Stimulated activated CD4-positive, alpha-beta T cell treated with anti-CD3 and anti-CD28 coated beads, Interleukin-2, amount 100 ng/mL, for 48 hours (primary cell): Measurements from ENCODE around the gene DNAJB6.

Source experiments
- DNase-seq, 2 donors: peaks; one replicate each; pipeline ENCODE4 v3.0.0-alpha.2; 2020

The DNAJB6 gene

GRCh38 chr7:157397731-157398691 lies 61.2 kb downstream of the DNAJB6 start:
- no peak for DNase-seq

- DNase-seq: no peak
These were observed 62.4 kb downstream of the DNAJB6 start for GRCh38 chr7:157399086-157399687.

DNA sequence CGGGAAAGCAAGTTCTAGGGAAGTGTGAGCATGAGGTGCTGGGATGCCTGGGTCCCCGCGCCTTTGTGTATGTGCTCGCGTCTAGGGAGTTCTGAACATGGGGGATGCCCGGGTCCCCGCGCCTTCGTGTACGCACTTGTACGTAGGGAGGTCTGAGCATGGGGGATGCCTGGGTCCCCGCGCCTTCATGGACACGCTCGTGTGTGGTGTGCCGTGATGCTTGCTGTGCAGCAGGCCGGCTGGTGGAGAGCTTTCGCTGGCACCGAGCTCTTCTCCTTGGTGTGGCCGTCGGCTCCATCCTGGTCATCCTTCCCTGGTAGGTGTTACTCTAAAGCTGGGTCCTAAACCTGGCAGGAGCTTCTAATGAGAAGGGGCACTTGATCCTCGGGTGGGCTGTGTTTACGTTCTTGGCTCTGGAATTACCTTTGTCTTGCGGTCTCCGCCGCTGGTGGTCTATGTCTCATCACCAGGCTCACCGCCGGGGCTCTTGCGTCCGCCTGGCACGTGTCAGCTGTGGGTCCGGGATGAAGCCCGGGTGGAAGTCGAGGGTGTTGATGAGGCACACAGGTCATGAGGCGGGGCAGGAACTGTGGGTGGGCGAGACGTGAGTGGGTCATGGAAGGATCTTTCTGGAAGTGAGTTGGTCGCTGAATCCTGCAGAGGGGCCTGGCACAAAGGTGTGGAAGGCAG lies 63.5 kb downstream of the DNAJB6 start:
- DNase-seq: no peak

GRCh38 chr7:157401567-157402387 lies 65.0 kb downstream of the DNAJB6 start:
- no peak for DNase-seq

DNA sequence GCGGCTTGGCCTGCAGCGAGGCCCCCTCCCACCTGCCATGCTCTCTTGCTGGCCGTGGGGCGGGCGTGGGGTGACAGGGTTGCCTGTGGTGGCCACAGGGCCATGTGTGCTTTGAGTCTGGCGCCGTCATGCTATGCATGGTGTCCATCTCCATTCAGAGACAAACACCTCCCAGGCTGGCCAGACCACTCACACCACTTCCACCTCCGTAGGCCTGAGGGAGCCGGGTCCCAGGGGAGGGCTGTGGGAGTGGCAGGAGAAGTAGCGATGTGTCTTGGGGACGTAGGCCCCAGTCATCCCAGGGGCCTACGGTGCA lies 65.5 kb downstream of the DNAJB6 start:
- no peak for DNase-seq

- DNase-seq: no peak
These were observed 66.2 kb downstream of the DNAJB6 start for GRCh38 chr7:157402911-157403534.

DNA sequence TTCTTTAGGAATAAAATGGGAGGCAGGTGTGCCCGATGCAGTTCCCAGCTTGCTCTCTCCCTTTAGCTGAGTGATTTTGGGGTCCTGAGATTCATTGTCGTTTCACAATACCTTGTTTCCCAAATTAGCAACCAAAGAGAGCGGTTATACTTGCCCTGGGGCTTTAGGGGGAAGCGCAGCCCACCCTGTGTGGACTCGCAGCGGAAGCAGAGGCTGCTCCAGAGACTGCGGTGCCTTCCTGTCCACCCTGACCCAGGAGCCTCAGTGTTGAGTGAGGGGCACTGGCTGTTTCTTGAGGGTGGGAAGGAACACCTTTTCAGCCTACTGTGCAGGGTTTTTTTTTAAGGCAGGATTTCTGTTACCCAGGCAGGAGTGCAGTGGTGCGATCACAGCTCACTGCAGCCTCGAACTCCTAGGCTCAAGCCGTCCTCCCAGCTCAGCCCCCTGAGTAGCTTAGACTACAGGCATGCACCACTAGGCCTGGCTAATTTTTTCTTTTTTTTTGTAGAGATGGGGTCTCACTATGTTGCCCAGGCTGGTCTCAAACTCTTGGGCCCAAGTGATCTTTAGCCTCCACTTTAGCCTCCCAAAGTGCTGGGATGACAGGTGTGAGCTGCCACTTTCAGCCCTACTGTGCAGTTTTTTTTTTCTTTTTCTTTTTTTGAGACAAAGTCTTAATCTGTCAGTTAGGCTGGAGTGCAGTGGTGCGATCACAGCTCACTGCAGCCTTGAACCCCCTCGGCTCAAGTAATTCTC lies 67.0 kb downstream of the DNAJB6 start:
- no peak for DNase-seq

DNA sequence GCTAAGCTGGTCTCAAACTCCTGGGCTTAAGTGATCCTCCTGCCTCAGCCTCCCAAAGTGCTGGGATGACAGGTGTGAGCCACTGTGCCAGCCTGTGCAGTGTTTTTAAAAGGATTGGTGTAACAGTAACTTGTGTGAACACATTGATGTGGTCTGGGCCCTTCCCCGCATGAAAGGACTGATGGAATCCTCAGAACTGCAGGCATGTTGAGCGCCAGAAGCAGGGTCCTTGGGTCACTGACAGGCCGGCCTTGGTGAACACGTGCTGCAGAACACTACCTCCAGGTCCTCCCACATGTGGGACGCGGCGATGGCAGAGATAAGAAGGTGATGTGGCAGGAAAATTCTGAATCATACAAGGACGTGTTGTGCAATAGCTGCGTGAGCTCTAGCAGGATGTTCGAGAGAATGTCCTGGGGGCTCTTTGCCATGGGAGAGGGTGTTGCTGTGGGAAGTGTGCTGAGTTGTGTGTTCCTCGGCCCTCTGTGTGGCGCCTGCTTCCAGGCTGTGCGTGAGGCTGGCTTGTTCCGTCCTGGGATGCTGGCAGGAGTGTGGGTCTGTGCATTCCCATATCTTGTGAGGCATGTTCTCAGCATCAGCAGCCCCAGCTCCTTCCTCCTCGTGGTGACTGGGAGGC lies 68.2 kb downstream of the DNAJB6 start:
- peak; percentile 30 to 33 for DNase-seq

DNA sequence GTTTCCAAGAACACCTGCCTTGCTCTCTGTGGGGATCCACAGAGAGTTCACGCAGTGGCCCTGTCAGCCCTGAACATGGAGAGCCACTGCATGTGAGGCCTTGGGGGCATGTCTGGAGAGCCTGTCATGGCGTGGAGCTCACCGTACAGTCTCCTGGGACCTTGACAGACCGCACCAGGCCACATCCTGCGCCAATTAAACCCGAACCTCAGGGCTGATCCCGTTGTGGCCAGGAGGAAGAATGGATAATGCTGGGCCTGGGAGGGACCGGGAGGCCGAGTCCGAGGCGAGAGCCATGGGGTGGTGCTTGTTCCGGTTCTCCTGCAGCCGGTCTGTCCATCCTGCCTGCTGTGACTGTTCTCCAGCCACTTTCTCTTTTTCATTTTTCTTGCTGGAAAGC lies 68.7 kb downstream of the DNAJB6 start:
- no peak for DNase-seq

- DNase-seq: no peak
These were observed 69.4 kb downstream of the DNAJB6 start for GRCh38 chr7:157405914-157406810.

GRCh38 chr7:157406971-157407370 lies 70.2 kb downstream of the DNAJB6 start:
- DNase-seq: no peak

DNA sequence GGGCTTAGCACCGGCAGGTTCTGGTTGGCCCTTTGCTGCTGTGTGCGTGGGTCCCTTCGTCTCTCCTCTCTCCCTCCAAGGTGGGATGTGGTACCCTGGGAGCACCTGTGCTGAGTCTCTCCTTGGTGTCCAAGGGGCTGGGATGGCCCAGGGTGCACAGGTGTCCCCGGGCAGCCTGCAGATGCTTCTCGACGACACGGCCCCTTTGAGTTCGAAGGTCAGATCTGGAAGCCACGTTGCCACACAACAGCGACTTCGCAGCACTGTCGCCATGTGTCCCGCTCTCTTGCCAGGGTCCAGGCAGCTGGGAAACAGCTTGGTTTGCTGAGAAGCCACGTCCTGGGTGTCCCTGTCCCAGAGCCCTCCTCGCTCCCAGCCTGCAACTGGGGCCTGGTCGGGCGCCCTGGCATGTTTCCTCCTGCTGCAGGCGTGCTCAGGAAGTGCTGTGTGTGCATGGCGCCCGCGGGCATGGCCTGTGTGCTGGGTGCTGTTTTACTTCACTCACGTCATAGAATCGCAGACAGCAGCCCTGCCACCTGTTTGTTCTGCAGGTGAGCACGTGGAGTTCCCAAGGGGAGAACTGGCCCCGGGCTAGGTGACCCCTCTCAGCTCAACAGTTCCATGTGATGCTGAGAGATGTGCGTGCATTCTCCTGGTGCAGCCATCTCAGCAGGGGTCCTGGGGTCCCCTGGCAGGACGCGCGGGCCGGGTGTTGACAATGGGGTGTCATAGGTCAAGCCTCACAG lies 70.9 kb downstream of the DNAJB6 start:
- DNase-seq: no peak

- no peak for DNase-seq
These were observed 71.7 kb downstream of the DNAJB6 start for GRCh38 chr7:157408258-157409101.

DNA sequence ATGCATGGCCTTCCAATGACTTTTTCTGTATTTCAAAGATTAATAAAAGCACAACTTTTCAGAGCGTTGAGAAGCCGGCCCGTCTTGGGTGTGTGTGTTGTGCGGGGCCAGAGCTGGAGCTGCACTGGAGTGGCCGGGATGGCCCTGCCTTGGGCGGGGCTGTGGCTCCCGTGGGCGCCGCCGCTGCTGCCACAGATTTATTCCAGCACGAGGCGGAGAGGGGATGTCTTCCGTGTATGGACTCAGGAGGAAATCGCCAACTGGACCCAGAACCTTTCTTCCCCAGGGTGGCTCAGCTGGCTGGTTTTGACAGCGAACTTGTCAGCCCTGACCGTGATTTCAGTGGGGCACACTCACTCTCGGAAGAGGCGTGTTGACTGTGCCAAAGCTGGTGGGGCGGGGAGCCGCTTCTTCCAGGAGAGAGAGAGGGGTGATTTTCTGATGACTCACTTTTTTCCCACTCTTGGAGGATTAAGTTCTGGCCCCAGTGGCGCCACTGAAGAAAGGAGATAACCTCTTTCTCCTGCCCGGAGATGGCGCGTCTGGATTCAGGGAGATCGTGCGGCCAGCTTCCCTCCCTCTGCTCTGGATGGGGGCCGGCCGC lies 72.4 kb downstream of the DNAJB6 start:
- no peak for DNase-seq

- DNase-seq: no peak
These were observed 73.2 kb downstream of the DNAJB6 start for GRCh38 chr7:157409753-157410727.

DNA sequence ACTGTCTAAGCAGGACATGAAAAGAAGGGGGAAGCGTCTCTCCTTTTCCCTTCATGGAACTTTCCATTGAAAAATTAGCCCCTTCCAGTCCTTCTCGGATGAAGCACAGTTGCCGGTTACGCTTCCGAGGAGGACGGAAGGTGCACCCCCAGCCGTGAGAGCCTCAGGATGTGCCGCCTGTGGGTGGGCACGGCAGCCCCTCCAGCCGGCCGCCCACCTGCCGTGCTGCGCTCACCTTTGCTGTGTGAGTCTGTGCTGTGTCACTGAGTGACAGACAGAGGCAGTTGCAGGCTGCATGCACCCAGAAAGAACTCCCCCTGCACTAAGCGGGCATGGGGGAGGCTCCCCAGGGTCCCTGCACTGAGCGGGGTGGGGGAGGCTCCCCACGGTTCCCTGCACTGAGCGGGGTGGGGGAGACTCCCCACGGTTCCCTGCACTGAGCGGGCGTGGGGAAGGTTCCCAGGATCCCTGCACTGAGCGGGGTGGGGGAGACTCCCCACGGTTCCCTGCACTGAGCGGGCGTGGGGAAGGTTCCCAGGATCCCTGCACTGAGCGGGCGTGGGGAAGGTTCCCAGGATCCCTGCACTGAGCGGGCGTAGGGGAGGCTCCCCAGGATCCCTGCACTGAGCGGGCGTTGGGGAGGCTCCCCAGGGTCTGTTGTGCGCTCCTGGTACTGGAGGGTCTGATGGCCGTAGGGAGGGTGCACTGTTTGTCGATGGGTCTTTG lies 74.2 kb downstream of the DNAJB6 start:
- no peak for DNase-seq
